CD4-positive, alpha-beta T cell treated with Interleukin-15 for 4 hours (primary cell): ENCODE results near the gene NTN5.
"Not testable (repeated sequence)": the region's sequence is repeated elsewhere in the genome, so short reads cannot be mapped to it uniquely, and the experiment has no call there.

ENCODE experiments used
- DNase-seq: peaks from one replicate; pipeline ENCODE4 v3.0.0-alpha.2; 2020; ENCODE audit warnings: low spot score

Gene NTN5

DNA sequence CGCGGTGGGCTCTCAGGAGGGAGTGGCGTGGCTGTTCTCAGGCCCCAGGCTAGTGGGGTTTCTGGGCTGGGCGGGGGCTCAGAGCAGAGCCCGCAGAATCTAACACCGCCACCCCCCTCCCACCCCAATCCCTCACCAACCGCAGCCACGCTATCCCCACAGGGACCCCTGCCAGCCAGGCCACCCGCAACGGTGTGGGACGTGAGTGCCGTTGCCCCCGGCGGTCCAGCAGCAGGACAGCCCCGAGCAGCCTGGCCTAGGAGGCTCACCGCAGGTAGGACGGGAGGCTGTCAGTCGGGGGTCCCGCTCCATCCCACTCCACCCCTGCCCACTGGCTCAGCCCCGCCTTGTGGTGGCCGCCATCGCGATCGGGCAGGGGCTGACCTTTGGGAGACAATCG, at the start of gene NTN5:
Gene NTN5, minus strand, starts transcription at position 24 of the 400 bp plus-strand sequence. CDS start 2,031 bp downstream, outside the sequence.
- DNase-seq, result no peak

DNA sequence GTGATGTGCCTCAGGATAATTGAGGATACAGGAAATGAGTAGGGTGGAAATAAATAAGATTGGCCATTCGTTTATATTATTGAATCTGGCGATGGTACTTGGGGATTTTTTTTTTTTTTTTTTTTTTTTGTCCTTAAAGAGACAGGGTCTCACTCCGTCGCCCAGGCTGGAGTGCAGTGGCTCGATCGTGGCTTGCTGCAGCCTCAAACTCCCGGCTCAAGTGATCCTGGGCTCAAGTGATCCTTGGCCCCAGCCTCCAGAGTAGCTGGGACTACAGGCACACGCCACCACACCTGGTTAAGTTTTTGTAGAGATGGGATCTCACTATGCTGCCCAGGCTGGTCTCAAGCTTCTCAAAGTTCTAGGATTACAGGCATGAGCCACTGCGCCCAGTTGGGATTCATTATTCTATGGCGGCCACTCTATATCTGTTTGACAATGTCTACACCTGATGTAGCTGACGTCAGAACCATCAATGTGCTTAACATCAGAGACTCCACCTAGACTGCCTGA, 49.4 kb upstream of the NTN5 start:
- no peak for DNase-seq

DNA sequence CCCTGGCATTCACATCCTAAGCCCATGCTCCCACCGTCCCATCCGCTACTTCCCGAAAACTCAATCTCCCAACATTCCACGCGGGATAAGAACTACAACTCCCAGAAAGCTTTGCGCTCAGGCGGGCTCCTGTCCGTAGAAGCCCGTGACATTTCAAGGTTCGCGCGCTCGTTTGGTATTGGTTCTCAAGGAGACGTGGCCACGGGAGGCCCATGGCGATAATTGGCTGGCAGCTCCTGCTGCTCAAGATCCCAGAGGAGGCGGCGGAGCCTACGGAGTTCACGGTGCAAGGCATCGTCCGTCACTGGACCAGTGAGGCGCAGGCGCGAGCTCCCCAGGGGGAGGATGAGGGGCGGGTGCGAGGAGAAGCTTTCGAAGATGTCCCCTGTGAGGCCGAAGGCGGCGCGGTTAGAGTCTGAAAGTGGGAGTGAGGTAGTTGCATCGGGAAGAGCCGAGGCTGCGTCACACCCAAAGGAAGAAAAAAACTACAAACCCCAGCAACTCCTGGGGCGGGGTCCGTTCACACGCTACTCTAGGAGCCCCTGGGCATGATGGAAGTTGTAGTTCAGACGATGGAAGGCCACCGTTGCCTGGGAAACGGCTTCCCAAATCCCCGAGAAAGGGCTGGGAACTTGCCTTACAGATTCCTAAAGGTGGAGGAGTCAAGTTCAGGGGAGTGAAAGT, 47.9 kb upstream of the NTN5 start:
- peak; percentile 93 for DNase-seq

GRCh38 chr19:48720251-48720612, 47.4 kb upstream of the NTN5 start:
- DNase-seq, result no peak

- no peak for DNase-seq
Measured at GRCh38 chr19:48719263-48720171, 46.7 kb upstream of the NTN5 start, which contains the start of gene MAMSTR. Gene MAMSTR (minus strand): TSS chr19:48719725. CDS start chr19:48719031, 694 bp downstream.

DNA sequence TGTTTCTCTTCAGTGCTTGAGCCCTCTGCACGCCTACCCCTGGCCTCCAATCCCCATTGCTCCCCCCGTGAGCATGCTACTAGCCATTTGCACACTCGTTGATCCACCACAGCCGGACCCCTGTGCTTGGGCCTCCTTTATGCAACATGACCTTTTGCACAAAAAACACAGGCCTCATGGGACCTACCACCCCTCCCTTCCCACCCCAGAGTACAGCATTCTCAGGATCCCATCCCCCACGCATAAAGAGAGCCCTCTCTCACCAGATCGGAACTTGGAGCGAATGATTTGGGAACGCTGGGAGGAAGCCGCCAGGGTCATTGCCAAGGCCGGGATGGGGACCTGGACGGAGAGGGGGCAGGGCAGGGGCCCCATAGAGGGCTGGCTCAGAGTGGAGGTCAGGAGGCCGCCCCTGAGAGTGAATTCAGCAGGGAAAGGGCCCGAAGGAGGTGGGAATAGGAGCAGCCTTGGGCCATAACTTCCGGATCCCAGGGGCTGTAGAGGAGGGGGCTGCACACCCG, 46.0 kb upstream of the NTN5 start:
- no peak for DNase-seq

- DNase-seq, result not testable (repeated sequence)
Measured at GRCh38 chr19:48718106-48718505, 45.3 kb upstream of the NTN5 start.

DNA sequence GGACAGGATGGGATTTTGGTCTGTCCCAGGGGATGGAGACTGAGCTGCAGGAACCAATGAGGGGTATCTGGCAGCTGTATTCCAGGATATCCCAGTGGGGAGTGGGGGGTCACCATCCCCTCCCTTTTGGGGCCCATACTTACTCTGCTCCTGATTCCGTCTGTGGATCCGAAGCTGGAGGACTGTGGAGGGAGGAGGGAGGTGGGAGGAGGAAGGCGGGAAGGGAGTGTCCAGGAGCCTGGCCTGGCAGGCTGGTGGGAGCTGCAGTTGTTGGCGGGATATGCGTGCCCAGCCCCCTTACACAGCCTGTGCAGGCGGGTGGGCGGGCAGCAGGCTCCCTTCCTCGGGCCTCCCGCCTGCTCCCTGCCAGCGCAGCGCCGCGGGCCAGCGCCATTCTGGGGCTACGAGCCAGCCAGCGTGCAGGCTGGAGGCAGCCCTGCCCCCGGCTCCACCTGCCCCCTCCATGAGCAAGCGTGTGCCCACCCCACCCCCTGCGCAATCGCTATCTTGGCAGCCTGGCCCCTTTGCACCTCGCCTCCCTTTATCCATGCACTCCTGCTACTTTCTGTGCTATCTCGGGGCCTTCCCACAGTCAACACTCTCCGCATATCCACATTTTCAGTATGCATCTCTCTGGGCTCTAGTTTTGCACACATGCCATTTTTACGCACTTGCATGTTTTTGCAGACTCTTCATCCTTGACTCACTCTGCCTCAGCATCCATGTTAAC, 43.9 kb upstream of the NTN5 start:
- no peak for DNase-seq

DNA sequence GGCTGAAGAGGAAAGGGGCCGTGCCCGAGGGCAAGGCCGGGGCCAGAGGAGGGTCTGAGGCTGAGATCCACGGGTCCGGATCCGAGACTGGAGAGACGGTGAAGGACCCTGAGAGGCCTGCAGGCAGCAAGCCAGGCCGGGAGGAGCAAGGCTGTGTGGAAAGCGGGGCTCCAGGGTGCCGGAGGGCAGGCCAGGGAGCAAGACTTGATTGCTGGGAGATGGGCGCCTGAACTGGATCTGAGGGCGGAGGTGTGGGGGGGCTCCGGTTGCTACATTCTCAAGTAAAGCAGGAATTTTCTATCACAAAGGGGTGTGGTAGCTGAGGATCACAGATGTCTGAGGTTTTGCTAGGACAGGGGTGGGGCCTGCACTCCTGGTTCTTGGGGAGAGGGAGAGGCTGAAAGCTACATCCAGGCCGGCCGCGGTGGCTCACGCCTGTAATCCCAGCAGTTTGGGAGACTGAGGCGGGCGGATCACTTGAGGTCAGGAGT, 42.9 kb upstream of the NTN5 start:
- no peak for DNase-seq

DNA sequence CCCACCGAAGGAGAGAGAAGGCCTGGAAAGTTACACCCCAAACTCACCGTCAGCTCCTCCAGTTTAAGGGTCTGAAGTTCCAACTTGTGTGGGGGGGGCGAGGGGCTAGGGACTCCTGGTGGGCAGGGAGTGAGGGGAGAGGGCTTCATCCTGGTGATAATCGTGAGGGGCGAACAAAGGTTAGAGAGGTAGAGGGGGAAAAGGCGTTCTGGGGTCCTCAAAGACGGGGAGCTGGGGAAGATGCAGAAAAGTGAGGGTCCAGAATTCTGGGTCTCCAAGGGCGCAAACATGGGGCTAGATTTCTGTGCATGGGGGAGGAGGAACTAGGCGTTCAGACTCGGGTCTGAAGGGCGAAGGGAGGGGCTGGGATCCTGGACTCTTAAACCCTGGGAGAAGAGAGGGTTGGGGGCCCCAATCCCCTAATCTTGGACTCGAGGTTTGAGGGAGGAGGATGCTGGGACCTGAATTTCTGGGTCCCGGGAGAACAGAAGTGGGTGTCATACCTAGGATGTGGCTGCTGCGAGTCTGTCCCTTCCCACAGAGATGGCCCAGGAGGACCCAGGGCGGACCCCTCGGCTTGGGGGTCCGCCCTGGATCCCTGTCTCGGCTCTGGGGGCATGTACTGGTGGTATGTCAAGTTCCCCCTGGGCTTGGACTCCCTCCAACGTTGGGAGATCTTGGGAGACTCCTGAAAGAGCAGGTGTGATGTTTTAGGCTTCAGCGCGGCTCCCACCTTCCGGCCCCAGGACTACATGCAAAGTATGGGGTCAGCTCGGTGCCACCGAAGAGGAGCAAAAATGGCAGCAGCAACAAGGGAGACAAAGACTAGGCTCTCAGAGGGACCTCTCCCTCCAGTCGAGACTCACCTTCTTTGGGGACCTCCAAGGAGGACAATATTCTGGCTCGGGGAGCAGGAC, 42.2 kb upstream of the NTN5 start:
- no peak for DNase-seq

GRCh38 chr19:48713864-48714755, 41.3 kb upstream of the NTN5 start:
- peak; percentile 98 for DNase-seq

GRCh38 chr19:48713041-48713863, 40.4 kb upstream of the NTN5 start:
- DNase-seq, result no peak

DNA sequence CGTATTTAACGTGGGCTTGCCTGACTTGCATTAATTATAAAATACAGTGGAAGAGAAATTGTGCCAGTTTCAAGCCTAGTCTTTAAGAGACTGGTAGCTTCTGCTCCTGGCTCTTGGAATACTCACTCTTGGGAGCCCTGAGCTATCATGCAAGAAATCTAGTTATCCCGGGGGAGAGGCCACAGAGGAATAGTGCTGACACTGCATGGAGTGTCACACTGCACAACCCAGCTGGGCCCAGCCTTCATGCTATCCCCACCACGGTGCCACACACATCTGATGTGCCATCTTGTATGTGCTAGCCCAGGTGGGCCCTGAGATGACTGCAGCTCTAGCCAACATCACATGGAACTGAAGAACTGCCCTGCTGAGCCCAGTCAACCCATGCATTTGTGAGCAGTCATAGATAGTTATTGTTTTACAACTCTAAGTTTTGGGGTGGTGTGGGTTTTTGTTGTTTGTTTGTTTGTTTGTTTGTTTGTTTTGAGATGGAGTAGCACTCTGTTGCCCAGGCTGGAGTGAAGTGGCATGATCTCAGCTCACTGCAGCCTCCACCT, 38.4 kb upstream of the NTN5 start:
- no peak for DNase-seq

GRCh38 chr19:48708471-48708870, 35.7 kb upstream of the NTN5 start:
- no peak for DNase-seq

DNA sequence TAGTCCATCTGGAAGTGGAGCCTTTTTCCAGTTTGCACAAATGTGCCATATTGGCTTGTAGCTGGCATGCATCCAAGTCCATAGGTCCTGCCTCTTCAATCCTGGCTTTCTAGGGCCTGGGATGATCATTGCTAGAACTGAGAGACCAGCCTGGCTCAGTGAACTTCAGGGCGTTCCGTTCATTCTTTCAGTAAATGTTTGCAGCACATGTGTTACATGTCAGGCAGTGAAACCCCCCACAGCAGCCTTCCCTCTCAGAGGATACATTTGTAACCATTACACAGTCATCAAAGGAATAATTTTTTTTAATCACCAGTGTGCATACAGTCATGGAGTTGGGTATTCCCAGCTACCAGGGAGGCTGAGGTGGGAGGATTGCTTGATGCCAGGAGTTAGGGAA, 32.6 kb upstream of the NTN5 start:
- DNase-seq, result no peak

- no peak for DNase-seq
Measured at GRCh38 chr19:48703316-48703715, 30.5 kb upstream of the NTN5 start.

DNA sequence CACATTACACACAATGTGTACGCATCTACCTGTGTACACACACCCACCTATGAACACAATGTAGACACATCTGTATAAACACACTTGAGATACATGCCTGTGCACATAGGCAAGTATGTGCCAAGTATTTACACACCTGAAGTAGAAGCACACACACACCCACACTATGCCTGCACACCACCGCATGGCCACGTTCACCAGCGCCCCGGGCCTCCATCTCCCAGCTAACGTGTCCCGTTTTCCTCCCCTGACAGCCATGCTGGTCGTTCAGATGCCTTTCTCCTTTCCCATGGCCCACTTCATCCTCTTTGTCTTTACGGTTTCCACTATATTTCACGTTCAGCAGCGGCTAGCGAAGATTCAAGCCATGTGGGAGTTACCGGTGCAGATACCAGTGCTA, 29.9 kb upstream of the NTN5 start:
- DNase-seq, result no peak

DNA sequence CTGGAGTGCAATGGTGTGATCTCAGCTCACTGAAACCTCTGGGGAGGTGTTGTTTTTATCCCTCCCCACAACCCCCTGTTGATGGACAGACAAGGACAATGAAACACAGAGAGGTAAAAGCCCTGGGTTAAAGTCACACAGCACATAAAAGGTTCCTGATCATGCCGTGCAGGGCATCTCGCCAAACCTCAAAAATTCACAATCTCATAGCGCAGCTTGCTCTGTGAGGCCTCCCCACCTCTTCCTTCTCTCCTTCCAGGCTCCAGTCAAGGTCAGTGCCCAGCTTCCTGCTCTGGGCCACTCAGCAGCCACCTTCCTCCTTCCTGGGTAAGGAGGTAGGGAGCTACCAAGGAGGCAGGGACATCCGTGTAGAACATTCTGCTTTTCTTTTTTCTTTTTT, 25.2 kb upstream of the NTN5 start:
- no peak for DNase-seq
